GM12873 (cell line): ENCODE data around the gene ADAP1.

Experiments used
- CTCF ChIP-seq: IDR thresholded peaks from 2 replicates; pipeline ENCODE4 v1.5.1; 2012; ENCODE audit warnings: low read depth, mild to moderate bottlenecking, moderate library complexity, low read length, control low read depth; ENCODE audit not compliant: insufficient read depth; ENCODE audit errors: missing control alignments

ADAP1 gene

GRCh38 chr7:934469-935163, 19.9 kb downstream of the ADAP1 start:
- no peak for TF ChIP-seq CTCF

- no peak for TF ChIP-seq CTCF
Observed at GRCh38 chr7:932651-932975, 21.9 kb downstream of the ADAP1 start.

GRCh38 chr7:931871-932650, 22.4 kb downstream of the ADAP1 start:
- TF ChIP-seq CTCF, result no peak

- TF ChIP-seq CTCF, result no peak
Observed at GRCh38 chr7:930975-931758, 23.3 kb downstream of the ADAP1 start.

GRCh38 chr7:929311-929711, 25.2 kb downstream of the ADAP1 start:
- no peak for TF ChIP-seq CTCF

GRCh38 chr7:927031-927671, 27.3 kb downstream of the ADAP1 start:
- TF ChIP-seq CTCF, result no peak
